Adipocyte (in vitro differentiated cells): ENCODE data around the gene EPHB6.

Source experiments
- DNase-seq: peaks from one replicate; pipeline ENCODE4 v3.0.0-alpha.2; 2015; ENCODE audit warnings: low read depth
- H3K27me3 ChIP-seq: replicated peaks from 2 replicates; pipeline ENCODE4 v1.7.0; 2013; ENCODE audit warnings: mild to moderate bottlenecking, low read length, moderate library complexity; ENCODE audit not compliant: control insufficient read depth, insufficient read depth
- H3K36me3 ChIP-seq: 2 replicates; pipeline ENCODE4 v1.7.0; 2013; ENCODE audit warnings: low read length, mild to moderate bottlenecking, moderate library complexity; ENCODE audit not compliant: control insufficient read depth, insufficient read depth, severe bottlenecking
- H3K4me1 ChIP-seq: 2 replicates; pipeline ENCODE4 v1.7.0; 2013; ENCODE audit warnings: mild to moderate bottlenecking, low read length, moderate library complexity; ENCODE audit not compliant: control insufficient read depth, insufficient read depth
- H3K4me3 ChIP-seq: 2 replicates; pipeline ENCODE4 v1.7.0; 2013; ENCODE audit warnings: mild to moderate bottlenecking, low read length, moderate library complexity
- H3K9ac ChIP-seq: 2 replicates; pipeline ENCODE4 v1.7.0; 2013; ENCODE audit warnings: mild to moderate bottlenecking, low read length, moderate library complexity
- H3K9me3 ChIP-seq: 2 replicates; pipeline ENCODE4 v1.7.0; 2013; ENCODE audit warnings: mild to moderate bottlenecking, low read length, moderate library complexity; ENCODE audit not compliant: control insufficient read depth

EPHB6 gene

GRCh38 chr7:142908921-142909890 lies 54.3 kb downstream of the EPHB6 start:
- Histone ChIP-seq H3K36me3 (no peaks in the 10 kb centered on the region), H3K27me3 (peaks cover 27% of the 10 kb centered on the region), H3K4me1 (no peaks in the 10 kb centered on the region), H3K9me3 (peaks cover 16% of the 10 kb centered on the region), H3K4me3 (no peak overlapping the region), H3K9ac (no peak overlapping the region)
- no peak for DNase-seq

DNA sequence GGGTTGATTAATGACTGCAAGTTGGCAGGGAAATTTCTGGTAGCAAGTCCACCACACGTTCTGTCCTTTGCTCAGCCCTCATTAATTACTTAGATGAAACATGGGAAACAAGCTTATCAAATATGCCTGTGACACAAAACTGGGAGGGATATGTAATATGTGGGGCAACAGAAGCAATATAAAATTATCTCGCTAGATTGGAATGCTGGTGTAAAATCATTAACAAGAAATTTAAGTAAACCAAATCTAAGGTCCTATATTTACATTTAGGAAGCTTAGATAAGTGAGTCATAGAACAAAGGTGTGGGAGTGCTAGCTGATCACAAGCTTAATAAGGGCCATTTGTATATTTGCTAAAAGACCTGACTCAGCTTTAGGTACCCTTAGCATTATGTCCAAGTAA lies 55.2 kb downstream of the EPHB6 start:
- Histone ChIP-seq H3K36me3 (no peaks in the 10 kb centered on the region), H3K9me3 (peaks cover 8% of the 10 kb centered on the region), H3K27me3 (peaks cover 35% of the 10 kb centered on the region), H3K9ac (no peak overlapping the region), H3K4me1 (no peaks in the 10 kb centered on the region), H3K4me3 (no peak overlapping the region)
- no peak for DNase-seq

GRCh38 chr7:142910481-142910880 lies 55.6 kb downstream of the EPHB6 start:
- H3K9me3 ChIP-seq = peaks cover 6% of the 10 kb centered on the region
- peaks cover 37% of the 10 kb centered on the region for H3K27me3 ChIP-seq
- no peak for DNase-seq
- H3K4me3 ChIP-seq = no peak overlapping the region
- H3K36me3 ChIP-seq = no peaks in the 10 kb centered on the region
- no peak overlapping the region for H3K9ac ChIP-seq
- no peaks in the 10 kb centered on the region for H3K4me1 ChIP-seq

DNA sequence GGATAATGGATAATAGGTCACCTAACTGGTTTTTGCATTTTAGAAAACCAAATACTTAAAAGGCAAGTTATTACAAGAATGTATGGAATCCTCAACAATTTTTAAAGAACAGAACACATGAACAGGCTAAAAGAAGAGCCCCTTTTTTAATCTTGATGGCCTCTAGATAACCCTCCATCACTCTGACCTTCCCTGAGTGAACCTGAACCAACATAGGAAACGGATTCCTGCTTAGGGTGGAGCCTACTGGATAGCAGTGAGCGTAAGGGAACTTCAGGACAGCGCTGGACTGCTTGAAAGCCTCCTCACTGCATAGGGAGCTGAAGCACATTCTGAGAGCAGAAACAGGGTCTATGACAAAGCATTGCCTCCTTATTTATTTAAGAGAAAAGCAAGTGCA lies 58.2 kb downstream of the EPHB6 start:
- Histone ChIP-seq H3K9me3 (no peaks in the 10 kb centered on the region), H3K27me3 (peaks cover 48% of the 10 kb centered on the region), H3K4me1 (no peaks in the 10 kb centered on the region), H3K36me3 (no peaks in the 10 kb centered on the region), H3K4me3 (no peak overlapping the region), H3K9ac (no peak overlapping the region)
- DNase-seq = no peak

DNA sequence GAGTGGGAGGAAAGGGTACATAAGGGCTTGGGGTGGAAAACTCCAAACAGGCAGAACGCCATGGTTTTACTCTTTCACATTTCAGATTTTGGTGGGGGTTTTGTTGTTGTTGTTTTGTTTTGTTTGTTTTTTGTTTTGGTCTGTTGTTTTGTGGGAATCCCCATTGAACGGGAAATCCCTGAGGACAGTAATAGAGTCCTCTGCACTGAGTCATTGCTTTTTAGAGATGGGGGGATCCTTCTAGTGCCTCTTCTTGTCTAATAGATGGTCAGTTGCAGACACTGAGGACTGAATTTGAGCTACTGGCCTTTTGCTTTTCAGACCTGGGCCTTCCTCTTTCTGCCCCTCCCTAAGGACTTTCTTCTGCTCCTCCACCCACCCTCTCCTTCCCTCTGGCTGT lies 58.7 kb downstream of the EPHB6 start:
- H3K4me1 ChIP-seq = no peaks in the 10 kb centered on the region
- peaks cover 50% of the 10 kb centered on the region for H3K27me3 ChIP-seq
- H3K4me3 ChIP-seq = no peak overlapping the region
- no peak for DNase-seq
- H3K9ac ChIP-seq = no peak overlapping the region
- no peaks in the 10 kb centered on the region for H3K36me3 ChIP-seq
- H3K9me3 ChIP-seq = no peaks in the 10 kb centered on the region

DNA sequence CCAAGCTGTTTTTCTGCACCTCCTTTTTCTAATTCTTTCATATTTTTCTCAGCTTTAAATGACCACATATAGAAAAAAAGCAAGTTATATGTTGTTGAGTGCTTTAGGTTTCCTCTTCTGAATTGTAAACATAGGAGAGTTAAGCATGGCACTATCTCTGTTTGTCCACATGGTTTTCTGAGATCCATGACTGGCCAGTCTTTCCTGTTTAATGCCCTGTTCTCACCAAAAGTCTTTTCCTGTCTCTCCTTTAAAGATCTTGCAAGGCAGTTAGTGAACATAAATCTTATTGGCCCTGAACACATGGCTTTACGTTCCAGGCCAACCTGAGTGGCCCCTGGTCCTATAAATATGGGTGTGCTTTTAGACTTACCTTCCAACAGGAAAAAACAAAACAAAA lies 59.2 kb downstream of the EPHB6 start:
- H3K9me3 ChIP-seq = no peaks in the 10 kb centered on the region
- no peak overlapping the region for H3K9ac ChIP-seq

GRCh38 chr7:142915315-142915714 lies 60.4 kb downstream of the EPHB6 start:
- Histone ChIP-seq H3K4me3 (no peak overlapping the region), H3K4me1 (no peaks in the 10 kb centered on the region), H3K9me3 (no peaks in the 10 kb centered on the region), H3K36me3 (no peaks in the 10 kb centered on the region), H3K9ac (no peak overlapping the region), H3K27me3 (peaks cover 51% of the 10 kb centered on the region)
- no peak for DNase-seq

More for the DNA sequence above, 59.2 kb downstream of the EPHB6 start:
- Histone ChIP-seq H3K4me1 (no peaks in the 10 kb centered on the region), H3K36me3 (no peaks in the 10 kb centered on the region), H3K4me3 (no peak overlapping the region), H3K27me3 (peaks cover 50% of the 10 kb centered on the region)
- DNase-seq = no peak

DNA sequence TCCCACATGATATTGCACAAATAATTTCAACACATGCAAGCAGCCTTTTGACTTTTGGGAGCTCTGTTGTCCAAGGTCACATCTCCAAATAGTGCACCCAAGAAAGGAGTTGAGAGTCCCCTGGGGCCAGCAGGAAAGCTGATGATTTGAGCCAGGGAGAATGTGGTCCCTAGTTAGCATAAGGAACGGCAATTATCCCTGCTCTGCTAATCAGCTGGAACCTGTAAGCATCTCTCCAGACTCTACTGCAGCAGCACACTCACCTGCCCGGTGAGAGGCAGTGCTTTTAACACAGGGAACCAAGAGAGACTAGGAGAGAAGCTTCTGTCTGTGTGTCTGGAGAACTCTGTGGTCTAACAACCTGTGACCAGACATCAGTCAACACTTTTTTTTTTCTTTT lies 61.6 kb downstream of the EPHB6 start:
- Histone ChIP-seq H3K36me3 (no peaks in the 10 kb centered on the region), H3K9me3 (no peaks in the 10 kb centered on the region), H3K9ac (no peak overlapping the region), H3K27me3 (peaks cover 41% of the 10 kb centered on the region), H3K4me3 (no peak overlapping the region), H3K4me1 (no peaks in the 10 kb centered on the region)
- DNase-seq = no peak

DNA sequence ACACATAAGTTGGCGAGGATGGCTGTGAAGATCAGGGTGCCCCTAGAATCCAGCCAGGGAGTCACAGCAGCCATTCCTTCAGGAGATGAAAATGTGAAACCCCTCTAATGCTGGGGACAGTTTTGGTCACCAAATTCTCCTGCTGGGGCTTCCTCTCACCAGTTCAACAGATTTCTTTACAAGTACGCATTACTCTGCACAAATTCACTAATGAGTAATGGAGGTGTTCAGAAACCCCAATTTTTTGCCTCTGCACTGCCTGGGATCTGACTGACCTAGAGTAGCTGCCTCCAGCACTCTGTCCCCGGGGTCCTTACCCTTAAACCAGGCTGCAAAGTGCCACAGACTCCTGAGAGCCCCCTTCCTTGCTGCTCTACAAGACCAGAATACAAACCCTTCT lies 62.6 kb downstream of the EPHB6 start:
- no peaks in the 10 kb centered on the region for H3K9me3 ChIP-seq
- DNase-seq = no peak

DNA sequence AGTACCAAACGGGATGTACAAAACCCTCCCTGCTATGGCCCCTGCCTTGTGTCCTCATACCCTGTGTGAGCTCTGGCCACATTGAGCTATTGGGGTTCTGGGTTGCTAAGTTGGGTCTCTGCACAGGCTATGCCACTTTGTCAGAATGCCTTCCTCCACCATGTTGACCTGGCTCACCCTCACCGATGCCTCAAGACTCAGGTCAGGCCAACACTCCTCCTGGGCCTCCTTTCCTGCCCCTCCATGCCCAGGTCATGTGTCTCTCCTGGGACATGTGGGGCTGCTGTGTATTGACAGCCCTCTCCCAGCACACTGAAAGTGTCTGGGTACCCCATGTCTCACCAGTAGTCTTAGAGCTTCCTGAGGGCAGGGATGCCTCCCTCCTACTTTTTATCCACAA lies 64.0 kb downstream of the EPHB6 start:
- no peak overlapping the region for H3K4me3 ChIP-seq
- H3K9ac ChIP-seq = no peak overlapping the region
- peaks cover 49% of the 10 kb centered on the region for H3K27me3 ChIP-seq
- no peaks in the 10 kb centered on the region for H3K9me3 ChIP-seq
- H3K36me3 ChIP-seq = no peaks in the 10 kb centered on the region
- no peaks in the 10 kb centered on the region for H3K4me1 ChIP-seq
- no peak for DNase-seq

More for the DNA sequence above, 62.6 kb downstream of the EPHB6 start:
- Histone ChIP-seq H3K4me3 (no peak overlapping the region), H3K4me1 (no peaks in the 10 kb centered on the region), H3K9ac (no peak overlapping the region), H3K27me3 (peaks cover 43% of the 10 kb centered on the region), H3K36me3 (no peaks in the 10 kb centered on the region)

GRCh38 chr7:142919656-142920055 lies 64.8 kb downstream of the EPHB6 start:
- H3K4me1 ChIP-seq = no peaks in the 10 kb centered on the region
- H3K9ac ChIP-seq = no peak overlapping the region
- H3K27me3 ChIP-seq = peaks cover 43% of the 10 kb centered on the region
- H3K36me3 ChIP-seq = no peaks in the 10 kb centered on the region
- H3K4me3 ChIP-seq = no peak overlapping the region
- DNase-seq = no peak
- no peaks in the 10 kb centered on the region for H3K9me3 ChIP-seq
